IPS-15b (cell line): Measurements from ENCODE around the gene MTERF4.

Experiments
- H3K27me3 ChIP-seq: one replicate; pipeline ENCODE4 v1.6.1; 2013; ENCODE audit warnings: low read length; ENCODE audit not compliant: control insufficient read depth, insufficient read depth
- H3K36me3 ChIP-seq: one replicate; pipeline ENCODE4 v1.6.1; 2013; ENCODE audit warnings: low read length; ENCODE audit not compliant: control insufficient read depth, insufficient read depth
- H3K4me1 ChIP-seq: one replicate; pipeline ENCODE4 v1.6.1; 2013; ENCODE audit warnings: mild to moderate bottlenecking, low read length; ENCODE audit not compliant: control insufficient read depth, insufficient read depth
- H3K4me3 ChIP-seq: one replicate; pipeline ENCODE4 v1.5.1; 2013; ENCODE audit warnings: low read depth, low read length
- H3K9ac ChIP-seq: one replicate; pipeline ENCODE4 v1.6.1; 2013; ENCODE audit warnings: low read depth, mild to moderate bottlenecking, low read length
- H3K9me3 ChIP-seq: one replicate; pipeline ENCODE4 v1.6.1; 2013; ENCODE audit warnings: mild to moderate bottlenecking, low read length; ENCODE audit not compliant: control insufficient read depth, insufficient read depth

The MTERF4 gene

DNA sequence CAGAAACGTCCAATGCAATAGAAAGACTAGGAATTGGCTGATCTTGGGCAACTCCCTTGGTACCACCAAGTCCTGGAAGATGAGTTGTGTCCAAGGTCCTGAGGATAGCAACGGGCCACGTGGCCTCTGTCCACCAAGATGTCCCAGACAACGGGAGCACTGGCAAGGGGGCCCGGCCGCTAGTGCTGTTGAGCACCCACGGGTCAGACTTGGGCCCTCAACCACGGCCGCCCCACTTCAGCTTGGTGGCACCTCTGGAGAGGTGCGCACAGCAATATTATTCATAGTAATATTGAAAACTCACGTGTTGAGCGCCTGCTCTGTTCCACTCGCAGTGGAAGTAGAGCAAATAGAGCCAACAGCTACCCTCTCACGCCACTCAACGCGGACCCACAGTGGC is 28.2 kb upstream of the MTERF4 start:
- no peaks in the 10 kb centered on the region for H3K27me3 ChIP-seq
- no peak overlapping the region for H3K4me3 ChIP-seq
- H3K9ac ChIP-seq = no peak overlapping the region
- H3K4me1 ChIP-seq = no peaks in the 10 kb centered on the region
- H3K9me3 ChIP-seq = no peaks in the 10 kb centered on the region
- peaks cover 35% of the 10 kb centered on the region for H3K36me3 ChIP-seq

DNA sequence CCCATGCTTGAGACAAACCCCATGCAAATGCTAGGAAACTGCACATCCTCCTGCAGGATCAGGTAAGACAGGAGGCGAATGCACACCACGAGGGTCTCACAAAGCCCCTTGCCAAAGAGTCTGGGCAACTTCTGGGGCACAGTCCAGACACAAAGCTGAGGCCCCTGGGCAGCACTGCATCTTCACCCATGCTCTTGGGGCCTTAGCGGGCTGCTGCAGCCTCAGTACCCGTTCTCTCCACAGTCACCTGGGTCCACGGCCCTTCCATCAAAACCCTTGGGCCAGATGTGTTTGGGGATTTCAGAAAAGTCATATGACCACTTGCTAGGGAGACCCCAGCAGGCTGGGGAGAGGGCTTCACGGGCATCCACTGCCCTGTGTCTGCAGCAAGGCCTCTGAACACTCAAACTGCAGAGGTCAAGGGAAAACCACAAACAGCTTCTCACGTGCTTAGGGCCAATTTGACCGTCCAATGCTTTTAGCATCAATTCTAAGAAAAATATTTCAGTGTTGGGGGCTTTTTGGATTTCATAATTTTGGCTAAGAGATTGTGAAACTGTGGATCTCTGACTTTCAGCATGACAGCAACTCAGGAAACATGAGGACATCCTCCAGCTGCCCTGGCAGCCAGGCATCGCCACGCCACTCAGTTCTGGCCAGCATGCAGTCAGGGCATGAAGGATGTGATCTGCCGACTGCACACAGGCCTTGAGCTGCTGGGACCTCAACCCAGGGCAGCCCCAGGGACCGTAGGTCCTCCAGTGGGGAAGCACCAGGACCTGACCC is 27.2 kb upstream of the MTERF4 start:
- Histone ChIP-seq H3K4me1 (no peaks in the 10 kb centered on the region), H3K9ac (no peak overlapping the region), H3K9me3 (no peaks in the 10 kb centered on the region), H3K4me3 (no peak overlapping the region), H3K36me3 (peaks cover 25% of the 10 kb centered on the region), H3K27me3 (no peaks in the 10 kb centered on the region)

DNA sequence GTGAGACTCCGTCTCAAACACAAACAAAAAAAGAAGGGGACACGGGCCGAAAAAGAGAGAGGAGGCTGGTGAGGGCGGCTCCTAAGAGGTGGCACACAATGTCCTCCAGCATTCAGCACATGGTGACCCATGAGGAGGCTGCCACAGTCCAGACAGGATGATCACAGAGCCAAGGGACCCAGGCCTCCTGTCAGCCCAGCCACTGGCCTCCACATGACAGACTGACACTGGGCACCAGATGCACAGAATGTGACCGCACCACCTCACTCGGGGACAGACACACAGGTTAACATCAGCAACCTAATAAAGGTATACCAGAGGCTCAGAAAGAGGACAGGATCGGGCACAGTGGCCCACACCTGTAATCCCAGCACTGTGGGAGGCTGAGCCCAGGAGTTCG is 26.2 kb upstream of the MTERF4 start:
- H3K9me3 ChIP-seq = no peaks in the 10 kb centered on the region
- H3K36me3 ChIP-seq = peaks cover 24% of the 10 kb centered on the region
- H3K27me3 ChIP-seq = no peaks in the 10 kb centered on the region
- no peaks in the 10 kb centered on the region for H3K4me1 ChIP-seq
- H3K4me3 ChIP-seq = no peak overlapping the region
- no peak overlapping the region for H3K9ac ChIP-seq

DNA sequence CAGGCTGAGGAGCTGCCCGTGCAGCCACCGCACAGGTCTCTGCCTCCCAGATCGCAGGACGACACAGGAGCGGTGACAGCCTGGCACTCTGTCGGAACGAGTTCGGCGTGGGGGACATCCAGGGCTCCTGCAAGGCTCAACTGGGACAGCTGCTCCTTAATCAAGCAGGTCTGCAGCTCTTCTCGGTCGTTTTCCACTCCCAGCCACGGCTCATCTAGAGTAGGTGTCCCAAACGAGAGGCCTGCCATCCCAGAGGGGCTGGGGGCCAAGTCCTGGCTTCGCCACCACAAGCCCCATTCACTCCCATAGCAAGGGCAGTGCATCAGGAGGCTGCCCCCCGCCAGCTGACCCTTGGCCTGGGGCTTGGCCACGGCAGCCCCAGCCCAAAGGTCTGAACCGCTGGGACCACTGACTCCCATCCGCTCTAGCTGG is 24.7 kb upstream of the MTERF4 start:
- H3K36me3 ChIP-seq = peaks cover 27% of the 10 kb centered on the region

DNA sequence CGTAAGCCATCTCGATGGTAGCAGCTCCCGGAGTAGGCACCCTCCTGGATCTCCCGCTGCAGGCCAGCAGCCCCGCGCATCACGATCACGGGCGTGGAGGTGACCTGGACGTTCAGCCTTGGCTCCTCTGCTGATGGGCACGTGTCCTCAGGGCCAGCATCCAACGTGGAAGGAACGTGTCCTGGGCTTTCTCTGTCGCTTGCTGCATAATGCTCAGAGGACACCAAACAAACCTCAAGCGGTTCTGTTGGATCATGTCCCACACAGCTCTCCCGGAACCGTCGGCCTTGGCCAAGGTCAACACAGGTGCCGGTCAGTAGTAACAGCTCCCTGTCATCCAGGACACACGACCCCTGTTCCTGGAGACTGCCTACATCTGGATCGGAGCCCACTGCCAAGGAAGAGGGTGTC is 24.1 kb upstream of the MTERF4 start:
- Histone ChIP-seq H3K27me3 (no peaks in the 10 kb centered on the region), H3K4me3 (no peak overlapping the region), H3K9me3 (no peaks in the 10 kb centered on the region), H3K9ac (no peak overlapping the region), H3K36me3 (peaks cover 27% of the 10 kb centered on the region), H3K4me1 (no peaks in the 10 kb centered on the region)

More for the DNA sequence above, 24.7 kb upstream of the MTERF4 start:
- Histone ChIP-seq H3K27me3 (no peaks in the 10 kb centered on the region), H3K4me3 (no peak overlapping the region), H3K9me3 (no peaks in the 10 kb centered on the region), H3K9ac (no peak overlapping the region), H3K4me1 (no peaks in the 10 kb centered on the region)

DNA sequence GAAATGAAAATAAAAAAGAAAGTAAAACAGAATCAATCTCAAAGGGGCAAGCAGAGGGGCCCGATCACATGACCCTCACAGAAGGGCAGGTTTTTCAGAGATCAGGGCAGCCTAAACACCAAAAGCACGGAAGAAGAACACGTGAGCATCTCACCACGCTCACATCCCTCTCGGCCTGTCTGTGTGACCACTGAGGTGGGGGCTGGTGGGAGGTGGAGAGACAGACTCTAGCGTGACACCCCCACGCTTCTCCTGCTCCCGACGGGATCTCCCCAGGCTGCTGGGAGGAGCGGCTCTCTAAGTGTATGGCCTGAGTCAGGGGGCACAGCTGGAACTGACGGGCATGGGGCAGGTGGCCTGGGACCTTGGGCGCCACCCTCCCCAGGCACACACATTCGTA is 23.5 kb upstream of the MTERF4 start:
- Histone ChIP-seq H3K27me3 (no peaks in the 10 kb centered on the region), H3K4me1 (no peaks in the 10 kb centered on the region), H3K9me3 (no peaks in the 10 kb centered on the region), H3K36me3 (peaks cover 27% of the 10 kb centered on the region), H3K9ac (no peak overlapping the region), H3K4me3 (no peak overlapping the region)

DNA sequence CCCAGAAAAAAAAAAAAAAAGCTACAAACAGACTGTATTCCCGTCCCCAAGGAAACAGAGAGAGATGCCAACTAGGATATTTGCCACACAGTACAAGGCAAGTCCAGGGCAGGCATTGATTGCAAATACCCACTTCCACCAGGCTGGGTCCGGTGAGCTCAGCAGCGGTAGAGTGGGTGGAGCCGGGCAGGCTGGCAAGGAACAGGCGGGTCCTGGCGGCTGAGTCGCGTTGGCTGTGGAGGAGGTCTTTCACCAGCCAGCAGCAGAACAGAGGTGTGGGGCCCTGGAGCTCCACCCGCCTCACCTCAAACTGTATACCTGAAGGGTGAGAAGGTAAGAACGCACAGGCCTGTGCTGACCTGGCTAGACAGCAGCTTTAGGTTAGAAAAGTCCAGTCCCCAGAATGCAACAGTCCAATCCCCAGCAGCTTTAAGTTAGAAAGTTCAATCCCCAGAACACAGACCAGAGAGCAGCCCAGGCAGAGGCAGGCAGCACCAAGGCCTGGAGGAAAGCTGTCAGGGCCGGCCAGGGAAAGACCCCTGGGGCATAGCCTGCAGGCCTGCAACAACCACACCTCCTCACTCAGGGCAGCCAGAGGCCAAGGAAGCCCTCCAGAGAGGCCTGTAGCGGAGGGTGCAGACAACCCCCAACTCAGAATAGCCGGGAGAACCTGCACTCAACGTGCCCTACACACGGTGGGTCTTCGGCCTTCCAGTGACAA is 21.9 kb upstream of the MTERF4 start:
- H3K9ac ChIP-seq = no peak overlapping the region
- H3K4me1 ChIP-seq = no peaks in the 10 kb centered on the region
- no peaks in the 10 kb centered on the region for H3K9me3 ChIP-seq
- H3K36me3 ChIP-seq = peaks cover 25% of the 10 kb centered on the region
- H3K27me3 ChIP-seq = no peaks in the 10 kb centered on the region
- no peak overlapping the region for H3K4me3 ChIP-seq

DNA sequence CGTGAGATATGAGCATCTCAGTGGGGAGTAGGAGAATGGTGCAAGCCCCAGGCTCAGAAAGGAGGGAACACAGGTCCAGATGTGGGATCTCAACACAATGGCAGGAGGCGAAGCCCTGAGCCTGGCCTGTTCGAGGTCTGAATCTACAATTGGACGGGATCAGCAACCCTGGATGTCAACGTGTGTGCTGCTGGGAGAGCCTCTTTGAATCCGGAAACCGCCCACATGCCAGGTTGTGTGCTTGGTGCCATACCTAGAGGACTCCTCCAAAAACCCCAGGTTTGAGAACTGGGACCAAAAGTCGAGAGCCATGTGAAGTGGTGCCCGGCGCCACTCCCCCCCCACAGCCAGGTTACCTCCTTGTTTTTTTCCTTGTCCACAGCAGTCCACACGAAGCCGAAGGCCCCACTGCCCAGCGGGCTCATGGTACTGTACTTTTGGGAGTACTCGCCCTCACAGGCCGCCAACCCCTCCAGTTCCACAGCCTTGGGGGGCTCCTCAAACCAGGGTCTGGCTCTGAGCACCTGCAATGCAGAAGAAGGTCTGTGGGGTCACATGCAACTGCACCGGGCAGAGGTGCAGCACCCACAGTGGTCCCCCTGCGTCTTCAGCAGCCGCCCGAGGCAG is 20.4 kb upstream of the MTERF4 start:
- Histone ChIP-seq H3K9ac (no peak overlapping the region), H3K27me3 (no peaks in the 10 kb centered on the region), H3K4me3 (no peak overlapping the region), H3K9me3 (no peaks in the 10 kb centered on the region), H3K36me3 (peaks cover 22% of the 10 kb centered on the region), H3K4me1 (no peaks in the 10 kb centered on the region)

DNA sequence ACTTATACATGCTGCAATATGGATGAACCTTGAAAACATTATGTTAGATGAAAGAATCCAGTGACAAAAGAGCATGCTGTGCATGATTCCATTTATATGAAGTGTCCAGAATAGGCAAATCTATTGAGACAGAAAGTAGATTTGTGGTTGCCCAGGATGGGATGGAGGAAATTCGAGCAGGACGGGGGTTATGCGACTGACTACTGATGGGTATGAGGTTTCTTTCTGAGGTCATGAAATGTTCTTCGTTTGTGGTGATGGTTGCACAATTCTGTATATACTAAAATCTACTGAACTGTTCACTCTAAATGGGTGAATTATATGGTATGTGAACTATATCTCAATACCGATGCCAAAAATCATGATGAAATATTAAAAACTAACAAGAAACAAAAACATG is 18.9 kb upstream of the MTERF4 start:
- no peaks in the 10 kb centered on the region for H3K4me1 ChIP-seq
- no peaks in the 10 kb centered on the region for H3K27me3 ChIP-seq
- no peaks in the 10 kb centered on the region for H3K9me3 ChIP-seq
- no peak overlapping the region for H3K4me3 ChIP-seq
- no peak overlapping the region for H3K9ac ChIP-seq
- H3K36me3 ChIP-seq = peaks cover 12% of the 10 kb centered on the region

DNA sequence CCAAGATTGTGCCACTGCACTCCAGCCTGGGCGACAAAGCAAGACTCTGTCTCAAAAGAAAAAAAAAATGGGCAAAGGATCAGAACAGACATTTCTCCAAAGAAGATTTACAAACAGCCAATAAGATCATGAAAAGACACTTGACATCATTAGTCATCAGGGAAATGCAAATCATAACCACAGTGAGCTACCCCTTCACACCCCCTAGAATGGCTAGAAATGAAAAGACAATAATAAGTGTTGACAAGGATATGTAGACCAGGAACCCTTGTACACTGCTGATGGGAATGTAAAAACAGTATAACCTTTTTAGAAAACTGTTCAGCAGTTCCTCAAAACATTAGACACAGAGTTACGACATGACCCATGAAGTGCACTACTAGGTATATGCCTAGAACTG is 18.4 kb upstream of the MTERF4 start:
- Histone ChIP-seq H3K4me3 (no peak overlapping the region), H3K9me3 (no peaks in the 10 kb centered on the region), H3K9ac (no peak overlapping the region), H3K36me3 (peaks cover 7% of the 10 kb centered on the region), H3K27me3 (no peaks in the 10 kb centered on the region), H3K4me1 (no peaks in the 10 kb centered on the region)

DNA sequence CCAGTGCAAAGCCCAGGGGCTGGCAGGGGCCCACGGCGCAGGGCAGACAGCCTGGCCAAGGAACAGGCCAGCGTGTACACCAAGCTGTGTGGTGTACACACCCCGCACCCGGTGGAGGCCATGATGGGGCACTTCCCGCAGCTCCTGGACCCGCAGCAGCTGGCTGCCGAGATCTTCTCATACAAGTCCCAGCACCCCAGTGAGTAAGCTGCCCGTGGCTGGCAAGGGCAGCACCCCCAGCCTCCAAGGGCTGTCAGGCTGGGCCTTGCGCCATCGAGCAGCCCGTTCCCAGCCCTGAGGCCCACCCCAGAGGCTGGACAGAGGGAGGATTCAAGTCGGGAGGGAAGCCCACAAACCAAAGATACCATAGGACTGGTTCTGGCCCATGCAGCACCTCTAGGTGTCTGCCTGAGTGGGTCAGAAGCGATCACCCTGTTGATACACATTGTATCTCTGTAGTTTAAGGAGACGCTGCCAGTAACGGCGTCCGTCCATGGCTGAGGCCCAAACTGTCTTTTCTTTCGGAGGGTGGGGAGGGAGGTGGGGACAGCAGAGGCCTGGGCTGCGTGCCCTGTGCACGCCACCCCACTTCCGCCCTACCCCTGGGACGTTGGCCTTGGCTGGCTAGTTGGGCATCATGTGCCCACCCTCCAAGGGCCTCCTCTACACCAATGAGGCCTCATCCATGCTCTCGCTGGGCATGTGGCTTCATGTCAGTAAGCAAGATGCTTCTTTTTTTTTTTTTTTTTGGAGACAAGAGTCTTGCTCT is 16.8 kb upstream of the MTERF4 start:
- peaks cover 7% of the 10 kb centered on the region for H3K36me3 ChIP-seq
- no peaks in the 10 kb centered on the region for H3K4me1 ChIP-seq
- H3K27me3 ChIP-seq = no peaks in the 10 kb centered on the region
- H3K9ac ChIP-seq = no peak overlapping the region
- H3K9me3 ChIP-seq = no peaks in the 10 kb centered on the region
- no peak overlapping the region for H3K4me3 ChIP-seq
